ENCODE data around the gene CT45A3.
"Not testable (repeated sequence)": the region's sequence is repeated elsewhere in the genome, so short reads cannot be mapped to it uniquely, and the experiment has no call there.

Gene CT45A3

GRCh38 chrX:135768091-135768490 is at the start of gene CT45A3:
Gene CT45A3 (minus strand): TSS chrX:135768191. CDS start chrX:135764444, 3,747 bp downstream.
- DNase-seq (ENCODE audit: low read depth in 2 of 2, low spot score in 1 of 2): not testable (repeated sequence)

GRCh38 chrX:135802687-135803086 is 34.7 kb upstream of the CT45A3 start, which contains the start of gene CT45A6:
Gene CT45A6 (minus strand): TSS chrX:135802787. CDS start chrX:135798993, 3,794 bp downstream.
- not testable (repeated sequence) for DNase-seq (ENCODE audit: low read depth in 2 of 2, low spot score in 1 of 2)

GRCh38 chrX:135785403-135785802 is 17.4 kb upstream of the CT45A3 start, which contains the start of gene CT45A5:
Gene CT45A5 (minus strand): TSS chrX:135785503. CDS start chrX:135781729, 3,774 bp downstream.
- not testable (repeated sequence) for DNase-seq (ENCODE audit: low read depth in 2 of 2, low spot score in 1 of 2)

- DNase-seq (ENCODE audit: low read depth in 2 of 2, low spot score in 1 of 2): not testable (repeated sequence)
Observed at GRCh38 chrX:135744739-135745138, 23.3 kb downstream of the CT45A3 start.

- no peak for DNase-seq (ENCODE audit: low read depth in 2 of 2, low spot score in 1 of 2)
Observed at GRCh38 chrX:135741192-135741715, 26.7 kb downstream of the CT45A3 start.

GRCh38 chrX:135740681-135741149 is 27.3 kb downstream of the CT45A3 start:
- no peak for DNase-seq (ENCODE audit: low read depth in 2 of 2, low spot score in 1 of 2)

- no peak for DNase-seq (ENCODE audit: low read depth in 2 of 2, low spot score in 1 of 2)
Observed at GRCh38 chrX:135737366-135738071, 30.5 kb downstream of the CT45A3 start.

GRCh38 chrX:135734666-135735065 is 33.3 kb downstream of the CT45A3 start:
- DNase-seq (ENCODE audit: low read depth in 2 of 2, low spot score in 1 of 2): not testable (repeated sequence)

- no peak for DNase-seq (ENCODE audit: low read depth in 2 of 2, low spot score in 1 of 2)
Observed at GRCh38 chrX:135713795-135714194, 54.2 kb downstream of the CT45A3 start.

- DNase-seq (ENCODE audit: low read depth in 2 of 2, low spot score in 1 of 2): not testable (repeated sequence)
Observed at GRCh38 chrX:135713183-135713689, 54.8 kb downstream of the CT45A3 start, which contains the start of gene CT45A1. Gene CT45A1 (plus strand): TSS chrX:135713639. CDS start chrX:135718941, 5,302 bp downstream.
